ENCODE results near the gene MRPL14. TPM values are rescaled to one million over a fixed set of nuclear protein-coding genes. Genes with fewer than 3 reads are reported as not detected.

MRPL14 gene
- total and polyA plus RNA-seq, 10 of the 15 experiments (the other 5 are each of a cell fraction or from before 2014, with no cell fraction given) = 80.5 to 294 (median 122) TPM

GRCh38 chr6:44172731-44173500 lies 45.7 kb upstream of the MRPL14 start (continued):
- TF ChIP-seq PAX8 (IDR thresholded peaks at IDR 0.05) (no peak), IKZF1 (conservative IDR thresholded peaks at IDR 0.05) (0 out of 2 replicates have a peak, but pooled peaks have one; percentile 25), ZBTB33 (IDR thresholded peaks at IDR 0.05) (no peak), RBBP5 (conservative IDR thresholded peaks at IDR 0.05) (no peak), FOXK2 (IDR thresholded peaks at IDR 0.05) (no peak), NFYA (IDR thresholded peaks at IDR 0.05; ENCODE audit: borderline replicate concordance, low read depth, low read length) (no peak), BCL3 (IDR thresholded peaks at IDR 0.05; ENCODE audit: borderline replicate concordance, insufficient read depth, low read depth, low read length, poor library complexity, severe bottlenecking) (no peak), ZBED1 (IDR thresholded peaks at IDR 0.05; ENCODE audit: borderline replicate concordance) (no peak), SKIL (IDR thresholded peaks at IDR 0.05; ENCODE audit: low read depth, poor library complexity, severe bottlenecking) (no peak), CHD2 (IDR thresholded peaks at IDR 0.05; ENCODE audit: borderline replicate concordance, low read depth, low read length) (no peak), POLR2AphosphoS2 (IDR thresholded peaks at IDR 0.05; ENCODE audit: low read depth, low read length) (no peak), BHLHE40 (IDR thresholded peaks at IDR 0.05; ENCODE audit: borderline replicate concordance in 1 of 2, low read depth in 2 of 2, low read length in 1 of 2) (peak; percentile 25 to 38; a peak in 1 of 4 replicates), TCF12 (IDR thresholded peaks at IDR 0.05; ENCODE audit: low read depth, low read length) (no peak), ZNF217 (IDR thresholded peaks at IDR 0.05) (no peak), MAX (IDR thresholded peaks at IDR 0.05; ENCODE audit: low read depth, low read length) (peak; percentile 53; the same call in 1 of the 2 replicates), TCF3 (IDR thresholded peaks at IDR 0.05; ENCODE audit: borderline replicate concordance, insufficient read depth, low read depth, low read length) (no peak), POLR2A (IDR thresholded peaks at IDR 0.05; ENCODE audit: low read depth, low read length) (no peak), TCF7 (IDR thresholded peaks at IDR 0.05; ENCODE audit: borderline replicate concordance) (no peak), LARP7 (IDR thresholded peaks at IDR 0.05) (peak; percentile 51; the same call in 1 of the 2 replicates), BCL11A (IDR thresholded peaks at IDR 0.05; ENCODE audit: low read depth, low read length) (no peak), PRDM15 (CRISPR knock-in tag; IDR thresholded peaks at IDR 0.05) (no peak)

Data from GM12878 (cell line).